Calu3 (cell line): ENCODE measurements around the gene PHLPP2. TPM values are rescaled to one million over a fixed set of nuclear protein-coding genes. Genes with fewer than 3 reads are reported as not detected.

Experiments
- BruUV-seq: library from RNA; stranded (reverse); fragments of 400-500 nt; replicated peaks from 2 replicates; lab custom pipeline; 2021; lab: Mats Ljungman, UMichigan
- CTCF ChIA-PET: fragments of 300-600 bp; sonication (Branson Sonifier 250); formaldehyde crosslinking; loops from one replicate; lab custom pipeline; 2022; ENCODE audit warnings: antibody characterized with exemption; lab: Charles Lee
- DNase-seq: peaks from one replicate; pipeline ENCODE4 v3.0.0; 2022
- H3K27ac Mint-ChIP-seq: one replicate; pipeline ENCODE4 v1.8.0; 2022; ENCODE audit warnings: mixed read lengths; ENCODE audit not compliant: unreplicated experiment
- H3K27me3 Mint-ChIP-seq: one replicate; pipeline ENCODE4 v1.8.0; 2022; ENCODE audit warnings: mixed read lengths; ENCODE audit not compliant: unreplicated experiment
- H3K36me3 Mint-ChIP-seq: one replicate; pipeline ENCODE4 v1.8.0; 2022; ENCODE audit warnings: mild to moderate bottlenecking, moderate library complexity, mixed read lengths; ENCODE audit not compliant: insufficient read depth, unreplicated experiment
- H3K4me1 Mint-ChIP-seq: one replicate; pipeline ENCODE4 v1.8.0; 2022; ENCODE audit warnings: mild to moderate bottlenecking, low read depth, mixed read lengths; ENCODE audit not compliant: unreplicated experiment
- H3K4me3 Mint-ChIP-seq: one replicate; pipeline ENCODE4 v1.8.0; 2022; ENCODE audit warnings: mild to moderate bottlenecking, low read depth, moderate library complexity, mixed read lengths; ENCODE audit not compliant: unreplicated experiment
- H3K9me3 Mint-ChIP-seq: one replicate; pipeline ENCODE4 v1.8.0; 2022; ENCODE audit warnings: low read depth, mixed read lengths; ENCODE audit not compliant: unreplicated experiment
- intact Hi-C: fragments of 100-400 bp; cut with micrococcal nuclease; formaldehyde crosslinking; loops from one replicate; pipeline ENCODE4 v1.10.0; 2022; ENCODE audit not compliant: unreplicated experiment
- total RNA-seq: library from RNA; stranded (reverse); gene quantifications from 2 replicates; pipeline ENCODE4 v1.2.3, GENCODE V29; 2022
- TF ChIP-seq, protein P1 (sequence below): fragments of 200-600 bp; IDR thresholded peaks from one replicate; pipeline ENCODE4 v1.8.0; 2022; ENCODE audit warnings: antibody characterized with exemption; ENCODE audit not compliant: unreplicated experiment

Gene PHLPP2
- total RNA-seq, 1 experiment from 2014 or later: 10.0 TPM

DNA sequence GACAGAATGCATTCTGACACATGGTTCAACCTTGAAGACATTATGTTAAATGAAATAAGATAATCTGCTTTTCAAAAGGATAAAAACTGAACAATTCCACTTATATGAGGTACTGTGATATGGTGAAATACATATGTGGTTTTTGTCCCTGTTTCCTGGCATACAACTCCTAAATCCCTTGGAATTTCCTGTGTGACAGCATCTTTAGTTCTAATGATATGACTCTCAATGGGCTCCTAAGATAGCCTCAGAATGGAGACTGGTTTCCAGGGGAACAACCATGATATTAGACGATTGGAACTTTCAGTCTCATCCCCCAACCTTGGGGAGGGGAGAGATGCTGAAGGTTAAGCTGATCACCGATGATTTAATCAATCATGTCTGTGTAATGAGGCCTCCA, 37.7 kb upstream of the PHLPP2 start:
- Mint-ChIP-seq H3K9me3 (no peaks in the 10 kb centered on the region), H3K4me1 (no peaks in the 10 kb centered on the region), H3K27me3 (no peaks in the 10 kb centered on the region), H3K27ac (no peak overlapping the region), H3K4me3 (no peak overlapping the region), H3K36me3 (peaks cover 37% of the 10 kb centered on the region)
- TF ChIP-seq, protein P1, sequence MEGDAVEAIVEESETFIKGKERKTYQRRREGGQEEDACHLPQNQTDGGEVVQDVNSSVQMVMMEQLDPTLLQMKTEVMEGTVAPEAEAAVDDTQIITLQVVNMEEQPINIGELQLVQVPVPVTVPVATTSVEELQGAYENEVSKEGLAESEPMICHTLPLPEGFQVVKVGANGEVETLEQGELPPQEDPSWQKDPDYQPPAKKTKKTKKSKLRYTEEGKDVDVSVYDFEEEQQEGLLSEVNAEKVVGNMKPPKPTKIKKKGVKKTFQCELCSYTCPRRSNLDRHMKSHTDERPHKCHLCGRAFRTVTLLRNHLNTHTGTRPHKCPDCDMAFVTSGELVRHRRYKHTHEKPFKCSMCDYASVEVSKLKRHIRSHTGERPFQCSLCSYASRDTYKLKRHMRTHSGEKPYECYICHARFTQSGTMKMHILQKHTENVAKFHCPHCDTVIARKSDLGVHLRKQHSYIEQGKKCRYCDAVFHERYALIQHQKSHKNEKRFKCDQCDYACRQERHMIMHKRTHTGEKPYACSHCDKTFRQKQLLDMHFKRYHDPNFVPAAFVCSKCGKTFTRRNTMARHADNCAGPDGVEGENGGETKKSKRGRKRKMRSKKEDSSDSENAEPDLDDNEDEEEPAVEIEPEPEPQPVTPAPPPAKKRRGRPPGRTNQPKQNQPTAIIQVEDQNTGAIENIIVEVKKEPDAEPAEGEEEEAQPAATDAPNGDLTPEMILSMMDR: no peak
- CTCF ChIA-PET: interaction anchor here (1.1 kb wide), 1 partner anchor 10 kb away, joined by 3 read pairs; no protein-coding TSS in a partner anchor
- BruUV-seq: no TSS peak
- intact Hi-C loops: no loop called here
- no peak for DNase-seq

DNA sequence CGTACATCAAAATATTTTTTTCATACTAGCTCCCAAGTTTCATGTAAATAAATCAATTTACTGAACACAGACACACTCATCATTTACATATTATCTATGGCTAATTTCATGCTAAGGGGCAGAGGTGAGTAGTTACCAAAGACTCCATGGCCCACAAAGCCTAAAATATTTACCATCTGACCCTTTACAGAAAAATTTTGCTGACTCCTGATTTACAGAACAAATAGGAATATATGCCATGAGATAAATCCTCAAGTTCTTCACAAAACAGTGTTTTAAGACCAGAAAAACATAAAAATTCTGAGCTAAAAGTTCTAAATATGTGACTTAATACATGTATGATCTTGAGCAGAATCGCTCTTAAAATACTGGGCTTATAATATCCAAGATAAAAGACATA, 36.6 kb upstream of the PHLPP2 start:
- H3K36me3 Mint-ChIP-seq: peaks cover 47% of the 10 kb centered on the region
- DNase-seq: no peak
- H3K27ac Mint-ChIP-seq: no peak overlapping the region
- intact Hi-C loops: no loop called here
- BruUV-seq: no TSS peak
- no peaks in the 10 kb centered on the region for H3K27me3 Mint-ChIP-seq
- CTCF ChIA-PET: no interaction called here
- H3K4me3 Mint-ChIP-seq: no peak overlapping the region
- H3K4me1 Mint-ChIP-seq: no peaks in the 10 kb centered on the region
- TF ChIP-seq, protein P1: no peak
- H3K9me3 Mint-ChIP-seq: no peaks in the 10 kb centered on the region

DNA sequence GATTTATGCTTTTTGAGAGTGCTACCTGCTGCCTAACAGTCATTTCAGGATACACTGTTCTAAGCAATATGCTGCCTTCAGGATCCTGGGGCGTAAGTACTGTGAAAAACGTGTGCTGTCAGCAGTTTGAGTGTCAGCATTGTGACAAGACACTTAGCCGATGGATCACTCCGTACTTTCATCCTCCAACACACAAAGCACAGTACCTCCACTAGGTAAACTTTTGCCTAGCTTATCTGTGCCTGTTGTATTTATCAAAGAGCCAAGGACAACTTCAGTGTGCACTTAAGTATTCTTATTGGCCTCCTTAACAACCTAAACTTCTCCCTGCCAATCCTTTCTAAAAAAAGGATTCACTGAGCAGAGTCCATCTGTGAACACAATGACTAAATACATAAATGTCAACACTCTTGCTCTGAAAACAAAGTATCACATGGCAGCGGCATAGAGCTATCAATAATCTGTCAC, 33.8 kb upstream of the PHLPP2 start:
- no TSS peak for BruUV-seq
- TF ChIP-seq, protein P1: no peak
- Mint-ChIP-seq H3K27ac (no peak overlapping the region), H3K4me3 (no peak overlapping the region), H3K9me3 (no peaks in the 10 kb centered on the region), H3K27me3 (no peaks in the 10 kb centered on the region), H3K36me3 (peaks cover 55% of the 10 kb centered on the region), H3K4me1 (peaks cover 6% of the 10 kb centered on the region)
- CTCF ChIA-PET: no interaction called here
- intact Hi-C loops: no loop called here
- DNase-seq: no peak

DNA sequence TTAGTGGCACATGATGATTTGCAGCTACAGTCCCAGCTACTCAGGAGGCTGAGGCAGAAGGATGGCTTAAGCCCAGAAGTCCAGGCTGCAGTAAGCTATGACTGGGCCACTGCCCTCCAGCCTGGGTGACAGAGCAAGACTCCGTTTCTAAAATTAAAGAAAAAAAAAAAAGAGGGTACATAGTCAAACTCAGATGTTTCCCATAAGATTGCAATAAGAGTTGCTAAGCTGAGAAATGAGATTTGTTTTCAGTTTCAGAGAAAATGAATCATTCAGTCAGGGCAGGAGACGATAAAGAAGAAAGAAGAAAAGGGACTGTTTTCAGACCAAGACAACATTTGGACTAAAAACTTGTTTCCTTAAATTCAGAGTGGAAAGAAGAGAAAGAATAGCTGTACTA, 30.2 kb upstream of the PHLPP2 start:
- H3K27ac Mint-ChIP-seq: no peak overlapping the region
- H3K9me3 Mint-ChIP-seq: no peaks in the 10 kb centered on the region
- no peak for DNase-seq
- CTCF ChIA-PET: no interaction called here
- peaks cover 49% of the 10 kb centered on the region for H3K36me3 Mint-ChIP-seq
- TF ChIP-seq, protein P1: no peak
- H3K4me3 Mint-ChIP-seq: no peak overlapping the region
- H3K27me3 Mint-ChIP-seq: no peaks in the 10 kb centered on the region
- BruUV-seq: no TSS peak
- H3K4me1 Mint-ChIP-seq: peaks cover 7% of the 10 kb centered on the region
- intact Hi-C loops: no loop called here
